ENCODE measurements around the gene CCL8.

Gene CCL8

GRCh38 chr17:34319039-34319483 is at the start of gene CCL8:
Gene CCL8 (plus strand): TSS chr17:34319435. CDS start chr17:34319502, 67 bp downstream.
- DNase-seq (ENCODE audit: low read depth in 1 of 2, low spot score in 1 of 2): no peak
- TF ChIP-seq JUND (IDR thresholded peaks at IDR 0.05; ENCODE audit: low read depth): no peak
- in situ Hi-C loops (cut with HindIII; ENCODE audit: low pct_unique_long_range_greater_than_20kb, low sequenced_read_pairs): no loop called here

DNA sequence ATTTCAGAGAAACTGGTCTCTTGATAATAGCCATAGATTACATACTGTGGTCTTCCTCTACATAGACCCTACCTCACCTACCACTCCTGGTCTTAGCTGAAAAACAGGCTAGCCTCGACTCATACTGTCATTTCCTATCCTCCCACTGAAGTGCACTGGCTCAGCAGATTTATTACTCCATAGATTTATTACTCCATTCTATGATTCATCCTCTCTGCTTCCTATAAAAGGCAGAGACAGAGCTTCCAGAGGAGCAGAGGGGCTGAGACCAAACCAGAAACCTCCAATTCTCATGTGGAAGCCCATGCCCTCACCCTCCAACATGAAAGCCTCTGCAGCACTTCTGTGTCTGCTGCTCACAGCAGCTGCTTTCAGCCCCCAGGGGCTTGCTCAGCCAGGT is 49.3 kb upstream of the CCL8 start, which contains the start of gene CCL7:
Gene CCL7 (plus strand): TSS at position 253 of the 400 bp plus-strand sequence. CDS start 70 bp downstream, at position 323.
- TF ChIP-seq JUND (IDR thresholded peaks at IDR 0.05; ENCODE audit: low read depth): no peak
- in situ Hi-C loops (cut with HindIII; ENCODE audit: low pct_unique_long_range_greater_than_20kb, low sequenced_read_pairs): no loop called here
- no peak for DNase-seq (ENCODE audit: low read depth in 1 of 2, low spot score in 1 of 2)

- DNase-seq (ENCODE audit: low read depth in 1 of 2, low spot score in 1 of 2): no peak
- in situ Hi-C loops (cut with HindIII; ENCODE audit: low pct_unique_long_range_greater_than_20kb, low sequenced_read_pairs): no loop called here
Measured at GRCh38 chr17:34275881-34276280, 43.4 kb upstream of the CCL8 start.

GRCh38 chr17:34276826-34277225 is 42.4 kb upstream of the CCL8 start:
- in situ Hi-C loops (cut with HindIII; ENCODE audit: low pct_unique_long_range_greater_than_20kb, low sequenced_read_pairs): no loop called here
- no peak for DNase-seq (ENCODE audit: low read depth in 1 of 2, low spot score in 1 of 2)
- no peak for TF ChIP-seq JUND (IDR thresholded peaks at IDR 0.05; ENCODE audit: low read depth)

More at GRCh38 chr17:34275881-34276280, 43.4 kb upstream of the CCL8 start:
- no peak for TF ChIP-seq JUND (IDR thresholded peaks at IDR 0.05; ENCODE audit: low read depth)

- no peak for TF ChIP-seq JUND (IDR thresholded peaks at IDR 0.05; ENCODE audit: low read depth)
- in situ Hi-C loops (cut with HindIII; ENCODE audit: low pct_unique_long_range_greater_than_20kb, low sequenced_read_pairs): no loop called here
- no peak for DNase-seq (ENCODE audit: low read depth in 1 of 2, low spot score in 1 of 2)
Measured at GRCh38 chr17:34283571-34283970, 35.7 kb upstream of the CCL8 start.

DNA sequence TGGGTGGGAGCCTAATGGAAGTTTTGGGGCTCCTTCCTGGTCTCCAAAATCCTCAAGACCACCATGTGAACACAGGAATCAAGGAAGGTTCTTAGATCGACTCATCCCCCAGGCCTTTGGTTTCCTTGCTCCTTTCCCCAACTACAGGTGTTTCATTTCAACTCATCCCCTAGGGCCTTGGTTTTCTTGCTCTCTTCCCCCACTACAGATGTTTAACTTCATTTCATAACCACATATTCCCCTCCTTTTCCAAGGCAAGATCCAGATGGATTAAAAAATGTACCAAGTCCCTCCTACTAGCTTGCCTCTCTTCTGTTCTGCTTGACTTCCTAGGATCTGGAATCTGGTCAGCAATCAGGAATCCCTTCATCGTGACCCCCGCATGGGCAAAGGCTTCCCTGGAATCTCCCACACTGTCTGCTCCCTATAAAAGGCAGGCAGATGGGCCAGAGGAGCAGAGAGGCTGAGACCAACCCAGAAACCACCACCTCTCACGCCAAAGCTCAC is 33.9 kb upstream of the CCL8 start, which contains the start of gene CCL11:
Gene CCL11 (plus strand): TSS at position 457 of the 507 bp plus-strand sequence. CDS start 67 bp downstream, outside the sequence.
- no peak for DNase-seq (ENCODE audit: low read depth in 1 of 2, low spot score in 1 of 2)
- in situ Hi-C loops (cut with HindIII; ENCODE audit: low pct_unique_long_range_greater_than_20kb, low sequenced_read_pairs): no loop called here
- no peak for TF ChIP-seq JUND (IDR thresholded peaks at IDR 0.05; ENCODE audit: low read depth)

DNA sequence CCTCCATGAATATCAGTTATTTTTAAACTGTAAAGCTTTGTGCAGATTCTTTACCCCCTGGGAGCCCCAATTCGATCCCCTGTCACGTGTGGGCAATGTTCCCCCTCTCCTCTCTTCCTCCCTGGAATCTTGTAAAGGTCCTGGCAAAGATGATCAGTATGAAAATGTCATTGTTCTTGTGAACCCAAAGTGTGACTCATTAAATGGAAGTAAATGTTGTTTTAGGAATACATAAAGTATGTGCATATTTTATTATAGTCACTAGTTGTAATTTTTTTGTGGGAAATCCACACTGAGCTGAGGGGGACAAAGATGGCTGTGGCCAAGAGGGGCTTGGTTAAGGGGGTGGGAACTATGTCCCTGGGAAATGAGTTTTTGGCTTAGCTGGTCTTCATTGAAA is 31.4 kb upstream of the CCL8 start:
- no peak for DNase-seq (ENCODE audit: low read depth in 1 of 2, low spot score in 1 of 2)
- no peak for TF ChIP-seq JUND (IDR thresholded peaks at IDR 0.05; ENCODE audit: low read depth)
- in situ Hi-C loops (cut with HindIII; ENCODE audit: low pct_unique_long_range_greater_than_20kb, low sequenced_read_pairs): no loop called here

DNA sequence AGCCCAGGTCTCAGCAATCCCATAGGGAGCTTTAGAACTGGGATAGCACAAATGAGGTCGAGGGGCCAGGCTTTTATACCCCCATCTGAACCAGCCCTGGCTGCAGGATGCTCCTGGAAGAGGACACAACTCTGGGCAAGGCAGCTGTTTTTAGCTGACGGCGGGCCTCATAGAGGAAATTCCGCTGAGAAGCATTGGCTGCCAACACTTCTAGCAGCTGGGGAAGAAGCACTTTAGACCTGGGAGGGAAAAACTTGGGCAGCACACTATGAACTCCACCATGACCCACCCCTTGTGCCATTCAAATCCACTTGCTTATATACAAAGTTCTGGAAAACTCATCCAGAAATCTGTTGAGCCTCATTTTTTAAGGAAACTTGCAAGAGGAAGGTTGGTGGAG is 28.6 kb upstream of the CCL8 start:
- no peak for DNase-seq (ENCODE audit: low read depth in 1 of 2, low spot score in 1 of 2)
- in situ Hi-C loops (cut with HindIII; ENCODE audit: low pct_unique_long_range_greater_than_20kb, low sequenced_read_pairs): no loop called here
- TF ChIP-seq JUND (IDR thresholded peaks at IDR 0.05; ENCODE audit: low read depth): no peak

DNA sequence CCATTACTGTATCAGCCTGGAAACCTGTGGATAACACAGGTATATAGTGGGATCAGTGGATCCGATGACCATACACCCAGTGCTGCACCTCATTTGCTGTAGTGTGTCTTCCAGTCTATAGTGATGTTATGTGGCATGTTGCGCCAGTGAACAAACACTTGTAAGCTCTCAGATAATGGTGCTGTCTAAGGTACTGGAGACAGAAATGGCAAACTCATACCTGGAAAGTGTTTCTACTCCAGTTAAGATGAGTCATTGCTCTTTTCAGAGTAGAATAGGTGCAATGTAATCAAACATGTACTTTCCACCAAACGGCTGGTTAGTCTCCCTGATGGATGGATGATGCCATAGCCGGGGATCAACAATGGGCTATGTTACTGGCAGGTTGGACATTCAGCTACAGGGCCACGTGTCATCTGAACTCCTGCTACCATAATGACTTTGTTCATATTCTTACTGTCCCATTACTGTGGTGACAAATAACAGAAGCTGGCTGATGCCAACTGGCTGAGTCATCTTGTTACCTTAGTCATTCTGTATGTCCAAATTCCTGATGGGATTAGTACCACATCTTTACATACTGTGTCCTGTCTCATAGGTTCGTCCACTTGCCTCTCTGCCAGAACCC is 27.4 kb upstream of the CCL8 start:
- in situ Hi-C loops (cut with HindIII; ENCODE audit: low pct_unique_long_range_greater_than_20kb, low sequenced_read_pairs): no loop called here
- peak; percentile 20 to 23 for DNase-seq (ENCODE audit: low read depth in 1 of 2, low spot score in 1 of 2)

DNA sequence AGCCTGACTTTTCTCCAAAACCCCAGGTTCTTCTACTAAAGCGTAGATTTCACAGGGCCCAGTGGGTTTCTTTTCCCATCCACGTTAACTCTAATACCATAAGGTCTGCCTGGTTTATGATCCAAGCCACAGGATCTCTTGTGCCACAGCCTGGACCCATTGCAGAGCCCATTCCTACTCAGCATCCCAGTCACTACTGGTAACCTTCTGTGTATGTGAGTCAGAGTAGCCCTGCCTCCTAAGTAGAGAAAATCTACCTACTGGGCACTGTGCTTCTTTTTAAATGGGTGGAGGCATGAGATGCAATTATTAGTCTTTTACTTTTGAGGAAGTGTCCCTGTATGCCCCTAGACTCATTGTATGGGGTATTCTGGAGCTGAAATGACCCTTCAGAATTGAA is 20.2 kb upstream of the CCL8 start:
- DNase-seq (ENCODE audit: low read depth in 1 of 2, low spot score in 1 of 2): no peak
- TF ChIP-seq JUND (IDR thresholded peaks at IDR 0.05; ENCODE audit: low read depth): no peak
- in situ Hi-C loops (cut with HindIII; ENCODE audit: low pct_unique_long_range_greater_than_20kb, low sequenced_read_pairs): no loop called here

More for the DNA sequence above, 27.4 kb upstream of the CCL8 start:
- no peak for TF ChIP-seq JUND (IDR thresholded peaks at IDR 0.05; ENCODE audit: low read depth)

GRCh38 chr17:34299956-34300577 is 19.2 kb upstream of the CCL8 start:
- DNase-seq (ENCODE audit: low read depth in 1 of 2, low spot score in 1 of 2): no peak
- in situ Hi-C loops (cut with HindIII; ENCODE audit: low pct_unique_long_range_greater_than_20kb, low sequenced_read_pairs): no loop called here
- no peak for TF ChIP-seq JUND (IDR thresholded peaks at IDR 0.05; ENCODE audit: low read depth)

DNA sequence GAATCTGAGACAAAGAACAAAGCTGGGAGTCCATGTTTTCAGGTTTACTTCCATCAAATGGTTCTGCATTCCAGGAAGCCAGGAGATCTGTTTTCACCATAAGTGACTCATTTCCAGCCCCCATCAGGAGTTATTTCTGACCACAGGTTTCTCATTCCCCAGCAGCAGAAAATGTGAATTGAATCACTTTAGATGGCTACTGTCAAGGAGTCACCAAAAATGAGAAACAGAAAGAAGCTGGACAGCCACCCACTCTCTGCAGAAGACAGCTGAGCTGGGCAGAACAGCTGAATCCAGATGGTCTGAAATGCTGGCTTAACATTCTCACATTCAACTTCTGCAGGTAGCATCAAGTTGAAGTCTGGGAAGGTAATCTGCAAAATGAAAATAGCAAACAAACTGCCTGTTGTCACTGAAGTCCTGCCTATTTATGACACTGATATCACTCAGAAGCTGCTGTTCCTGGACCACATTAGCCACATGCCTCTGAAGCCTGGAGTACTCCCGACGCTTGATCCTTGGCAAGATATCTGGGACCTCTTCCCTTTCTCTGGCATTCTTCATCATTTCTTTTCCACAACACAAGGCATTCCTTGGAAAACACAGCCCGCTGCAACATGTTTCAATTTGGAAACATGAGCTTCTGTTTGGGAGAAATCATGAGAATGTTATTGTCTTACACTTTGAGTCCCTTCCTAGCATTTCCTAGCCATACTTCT is 18.4 kb upstream of the CCL8 start:
- no peak for TF ChIP-seq JUND (IDR thresholded peaks at IDR 0.05; ENCODE audit: low read depth)
- no peak for DNase-seq (ENCODE audit: low read depth in 1 of 2, low spot score in 1 of 2)
- in situ Hi-C loops (cut with HindIII; ENCODE audit: low pct_unique_long_range_greater_than_20kb, low sequenced_read_pairs): no loop called here

GRCh38 chr17:34301986-34302385 is 17.2 kb upstream of the CCL8 start:
- no peak for TF ChIP-seq JUND (IDR thresholded peaks at IDR 0.05; ENCODE audit: low read depth)
- DNase-seq (ENCODE audit: low read depth in 1 of 2, low spot score in 1 of 2): no peak
- in situ Hi-C loops (cut with HindIII; ENCODE audit: low pct_unique_long_range_greater_than_20kb, low sequenced_read_pairs): no loop called here

All from T47D (cell line).